ENCODE data around the gene SLC35F3.
"Not testable (repeated sequence)": the region's sequence is repeated elsewhere in the genome, so short reads cannot be mapped to it uniquely, and the experiment has no call there.

The SLC35F3 gene

GRCh38 chr1:234231893-234232276, 327.4 kb downstream of the SLC35F3 start:
- DNase-seq: no peak

GRCh38 chr1:234234199-234234598, 329.7 kb downstream of the SLC35F3 start:
- DNase-seq: no peak

DNA sequence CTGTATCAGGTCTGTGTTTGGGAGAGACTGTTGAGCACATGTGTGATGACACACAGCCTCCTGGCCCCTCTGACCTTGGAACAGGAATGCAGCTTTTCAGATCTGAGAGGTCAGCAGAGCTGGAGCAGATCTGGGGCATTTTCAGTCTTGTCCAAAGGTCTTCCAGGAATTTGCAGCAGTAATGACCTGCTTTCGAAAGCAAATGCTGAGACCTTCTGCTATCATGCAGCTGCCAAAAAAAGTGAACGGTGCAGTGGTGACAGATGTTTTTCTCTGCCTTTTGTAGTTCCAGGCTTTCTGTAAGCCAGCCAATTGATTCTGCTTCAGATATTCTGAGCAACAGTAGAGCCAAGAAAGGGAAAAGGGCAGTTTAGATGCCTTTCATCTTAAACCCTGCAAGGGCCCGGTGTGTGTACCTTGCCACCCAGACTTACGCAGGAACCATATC, 331.0 kb downstream of the SLC35F3 start:
- no peak for DNase-seq

GRCh38 chr1:234237393-234237792, 332.9 kb downstream of the SLC35F3 start:
- DNase-seq: no peak

DNA sequence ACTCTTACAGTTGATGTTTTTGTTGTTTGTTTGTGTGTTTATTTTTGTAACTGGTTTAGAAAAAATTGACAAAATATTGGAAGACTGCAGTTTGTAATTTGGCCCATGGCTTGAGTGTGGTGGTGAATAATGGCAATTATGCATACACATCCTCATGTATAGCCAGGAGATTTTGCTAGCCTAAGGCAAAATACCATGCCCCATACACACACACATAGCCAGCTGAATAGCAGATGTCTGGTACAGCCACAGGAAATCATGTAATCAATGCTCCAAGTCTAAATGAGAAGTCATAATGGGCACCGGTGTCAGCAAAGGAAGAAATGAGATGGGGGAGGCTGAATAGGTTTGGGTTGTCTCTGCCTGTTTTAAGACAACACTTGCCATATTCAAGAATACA, 333.6 kb downstream of the SLC35F3 start:
- no peak for DNase-seq

DNA sequence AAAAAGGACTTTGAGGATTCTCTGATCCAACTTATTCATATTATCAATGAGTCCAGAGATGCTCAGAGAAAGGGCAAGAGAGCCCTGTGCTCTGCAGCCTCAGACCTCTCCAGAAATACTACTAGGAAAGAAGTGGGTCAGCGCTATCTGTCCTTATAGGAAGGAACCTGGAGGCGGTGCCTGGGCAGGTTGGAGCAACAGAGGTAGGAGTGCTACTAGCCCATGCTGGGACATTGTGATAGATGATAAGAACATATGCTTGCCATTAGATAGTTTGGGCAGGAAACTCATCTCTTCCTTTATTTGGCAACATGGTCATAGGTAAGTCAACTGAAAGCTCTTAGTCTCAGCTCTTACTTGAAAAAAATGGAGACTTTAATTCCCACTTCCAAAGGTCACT, 335.0 kb downstream of the SLC35F3 start:
- no peak for DNase-seq

- no peak for DNase-seq
These were observed 335.5 kb downstream of the SLC35F3 start for GRCh38 chr1:234239936-234240335.

DNA sequence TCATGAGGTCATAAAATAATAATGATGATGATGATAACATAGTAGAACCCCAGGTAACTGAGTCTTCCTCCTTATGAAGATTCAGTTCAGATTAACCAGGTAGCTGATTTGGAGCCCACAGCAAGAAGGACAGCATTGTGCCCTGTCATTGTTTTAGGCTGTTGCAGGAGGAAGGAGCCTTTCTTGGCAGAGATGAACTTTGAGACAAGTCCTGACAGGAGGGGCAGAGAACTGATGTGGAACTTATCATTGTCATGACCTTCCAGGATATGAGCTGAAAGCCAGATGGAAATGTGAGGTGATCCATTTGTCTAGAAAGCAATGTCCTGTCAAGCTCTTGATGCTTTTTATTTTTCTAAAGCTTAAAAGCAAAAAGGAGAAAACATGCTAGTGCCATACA, 336.2 kb downstream of the SLC35F3 start:
- no peak for DNase-seq

- no peak for DNase-seq
These were observed 337.5 kb downstream of the SLC35F3 start for GRCh38 chr1:234241941-234242490.

- no peak for DNase-seq
These were observed 339.2 kb downstream of the SLC35F3 start for GRCh38 chr1:234243521-234244260.

DNA sequence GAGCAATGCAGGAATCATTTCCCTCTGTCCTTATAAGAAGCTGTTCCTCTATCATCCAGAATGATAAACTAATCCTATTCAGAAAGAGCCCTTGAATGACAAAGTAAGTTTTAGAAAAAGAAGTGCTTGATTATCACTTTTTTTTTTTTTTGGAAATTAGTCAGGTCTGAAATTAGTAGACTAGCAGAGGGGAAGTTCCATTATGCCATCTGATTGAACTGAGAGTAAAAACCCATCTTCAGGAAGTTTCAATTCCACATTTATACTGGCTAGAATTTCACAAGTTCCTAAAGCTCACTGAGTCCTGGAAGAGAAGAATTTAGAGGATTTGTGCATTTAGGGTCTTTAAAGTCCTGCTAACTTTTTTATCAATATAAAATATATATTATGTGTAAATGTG, 340.0 kb downstream of the SLC35F3 start:
- DNase-seq: no peak

- DNase-seq: no peak
These were observed 342.2 kb downstream of the SLC35F3 start for GRCh38 chr1:234246638-234247116.

- not testable (repeated sequence) for DNase-seq
These were observed 343.3 kb downstream of the SLC35F3 start for GRCh38 chr1:234247746-234248145.

DNA sequence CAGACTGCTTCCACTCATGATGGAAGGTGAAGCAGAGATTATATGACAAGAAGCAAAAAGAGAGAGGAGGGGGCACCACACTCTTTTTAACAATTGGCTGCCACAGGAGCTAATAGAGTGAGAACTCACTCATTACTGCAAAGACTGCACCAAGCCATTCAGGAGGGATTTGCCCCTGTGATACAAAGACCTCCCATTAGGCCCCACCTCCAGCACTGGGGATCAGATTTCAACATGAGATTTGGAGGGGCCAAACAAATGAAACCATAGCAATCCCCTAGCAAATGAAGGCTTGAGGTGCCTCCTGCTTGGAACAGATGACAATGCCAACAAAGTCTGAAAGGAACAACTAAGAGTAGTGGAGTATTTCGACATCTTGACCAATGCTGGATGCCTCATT, 346.3 kb downstream of the SLC35F3 start:
- no peak for DNase-seq

DNA sequence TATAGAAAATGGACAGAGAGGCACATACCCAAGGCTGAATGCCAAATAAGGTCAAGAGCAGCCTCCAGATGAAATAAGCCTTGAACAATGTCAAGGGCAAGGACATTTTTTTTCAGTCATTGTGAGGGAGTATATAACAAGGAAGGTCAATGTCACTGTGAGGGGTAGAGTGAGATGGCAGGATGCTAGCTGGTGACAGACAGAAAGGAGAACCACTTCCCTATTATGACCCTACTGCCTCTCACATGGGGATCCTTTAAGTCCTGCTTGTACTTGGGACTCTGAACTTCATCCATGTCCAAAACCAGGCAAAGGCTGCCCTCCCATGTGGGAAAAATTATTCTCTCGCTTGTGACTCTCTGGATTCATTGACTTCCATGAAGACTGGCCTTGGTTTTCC, 349.3 kb downstream of the SLC35F3 start:
- no peak for DNase-seq

DNA sequence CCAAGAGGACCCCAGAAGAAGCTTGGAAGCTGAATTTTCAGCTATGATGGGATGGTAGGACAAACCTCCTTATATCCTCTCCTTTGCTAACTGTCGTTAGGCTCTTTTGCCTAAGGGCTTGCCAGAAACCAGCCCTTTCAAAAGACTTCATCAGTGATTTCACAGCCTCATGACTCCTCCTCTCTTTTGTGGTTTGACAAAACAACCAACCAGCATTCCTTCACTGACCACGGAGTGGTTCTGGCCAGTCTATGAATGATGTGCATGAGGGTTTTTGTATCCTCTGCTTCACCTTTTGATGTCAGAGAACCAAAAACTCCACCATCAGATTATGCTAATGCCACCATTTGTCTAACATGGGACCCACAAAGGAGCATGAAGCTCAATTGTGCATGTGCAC, 351.9 kb downstream of the SLC35F3 start:
- DNase-seq: no peak

DNA sequence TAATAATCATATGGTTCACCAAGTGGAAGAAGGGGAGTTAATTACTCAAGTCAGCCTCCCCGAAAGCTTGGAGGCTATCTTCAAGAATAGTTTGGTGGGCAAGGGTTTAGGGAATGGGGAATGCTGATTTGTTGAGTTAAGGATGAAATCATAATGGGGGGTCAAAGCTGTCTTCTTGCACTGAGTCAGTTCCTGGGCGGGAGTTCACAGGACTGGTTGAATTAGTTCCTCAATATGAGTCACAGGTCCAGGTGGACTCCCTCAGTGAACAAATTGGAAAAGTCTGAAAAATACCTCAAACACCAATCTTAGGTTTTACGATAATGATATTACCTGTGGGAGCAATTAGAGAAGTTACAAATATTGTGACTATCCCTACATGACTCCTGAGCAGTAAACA, 353.6 kb downstream of the SLC35F3 start:
- DNase-seq: no peak

DNA sequence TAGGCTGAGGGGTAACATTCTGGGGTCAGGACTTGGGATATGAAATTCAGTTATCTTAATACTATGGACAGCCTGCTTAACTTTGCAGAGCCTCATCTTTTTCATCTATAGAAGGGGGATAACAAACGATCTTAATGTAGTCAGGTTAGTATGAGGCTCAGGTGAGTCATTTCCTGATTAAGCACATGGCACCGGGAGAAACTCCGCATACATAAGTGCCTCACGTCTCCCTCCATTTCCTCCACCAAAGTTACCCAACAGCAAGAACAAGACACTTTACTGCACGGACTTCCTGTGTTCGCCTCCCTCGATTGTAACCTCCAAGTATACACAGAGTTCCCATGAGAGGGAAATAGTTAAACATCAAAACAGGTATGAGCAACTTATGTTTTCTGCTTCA, 356.1 kb downstream of the SLC35F3 start:
- DNase-seq: no peak

- DNase-seq: no peak
These were observed 357.1 kb downstream of the SLC35F3 start for GRCh38 chr1:234261545-234261944.

DNA sequence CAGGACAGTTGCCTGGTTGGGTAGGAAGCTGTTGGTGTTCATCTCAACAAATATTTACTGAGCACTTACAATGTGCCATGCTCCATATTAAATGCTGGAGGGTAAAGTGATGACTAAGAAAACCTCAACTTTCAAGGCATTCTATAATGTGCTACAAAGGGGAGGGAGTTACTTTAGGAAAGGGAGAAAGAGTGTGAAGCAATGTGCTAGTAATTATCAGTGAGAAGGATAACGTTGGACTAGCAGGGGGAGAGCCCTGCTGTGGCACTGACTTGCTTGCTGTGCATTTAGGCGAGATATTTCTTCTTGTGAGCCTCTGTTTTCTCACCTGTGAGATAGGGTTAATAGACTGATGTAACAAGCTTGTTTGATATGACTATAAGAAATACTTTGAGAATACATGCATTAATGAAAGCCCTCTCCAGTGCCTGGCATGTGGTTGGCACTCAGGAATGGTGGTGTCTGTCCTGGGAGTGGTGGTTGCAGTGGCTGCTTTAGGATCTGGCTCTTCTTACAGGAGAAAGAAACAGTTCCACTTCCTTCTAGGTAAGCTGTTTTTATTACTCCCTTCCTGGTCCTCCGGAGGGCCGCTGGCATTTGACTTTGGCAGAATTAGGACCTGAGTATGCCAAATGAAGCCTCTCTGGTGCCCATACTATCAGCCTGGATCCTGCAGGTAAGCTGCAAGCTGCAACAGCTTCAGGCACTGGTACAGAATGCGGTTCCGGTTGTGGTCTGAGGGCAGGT, 357.7 kb downstream of the SLC35F3 start:
- no peak for DNase-seq

GRCh38 chr1:234262754-234263105, 358.3 kb downstream of the SLC35F3 start:
- DNase-seq: no peak

DNA sequence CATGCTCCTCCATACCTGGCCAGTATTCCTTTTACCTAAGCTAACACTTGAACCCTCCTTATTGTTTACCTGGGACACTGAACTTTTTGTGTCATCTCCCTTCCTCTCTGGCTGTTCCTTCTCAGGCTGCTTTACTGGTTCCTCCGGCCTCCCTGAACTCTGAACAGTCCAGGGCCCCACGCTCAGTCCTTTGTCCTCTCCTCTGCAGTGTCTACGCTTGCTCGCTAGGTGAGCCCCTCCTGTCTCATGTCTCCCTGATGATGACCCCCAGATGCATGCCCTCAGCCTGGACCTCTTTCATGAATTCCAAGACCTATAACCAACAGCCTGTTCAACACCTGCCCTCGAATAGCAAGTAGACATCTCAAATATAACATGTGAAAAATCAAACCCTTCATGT, 360.4 kb downstream of the SLC35F3 start:
- no peak for DNase-seq

DNA sequence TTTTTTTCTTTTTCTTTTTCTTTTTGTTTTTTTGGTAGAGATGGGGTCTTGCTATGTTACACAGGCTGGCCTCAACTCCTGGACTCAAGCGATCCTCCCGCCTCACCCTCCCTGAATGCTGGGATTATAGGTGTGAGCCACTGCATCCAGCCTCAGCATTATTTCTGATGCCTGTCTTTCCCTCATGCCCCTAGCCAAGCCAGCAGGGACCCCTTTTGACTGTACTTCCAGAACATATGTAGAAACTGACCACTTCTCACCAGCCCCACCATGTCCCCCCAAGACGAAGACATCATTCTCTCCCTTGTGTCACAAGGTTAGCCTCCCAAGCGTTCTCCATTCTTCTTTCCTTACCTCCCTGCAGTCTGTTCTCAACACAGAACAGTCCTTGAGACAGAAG, 360.8 kb downstream of the SLC35F3 start:
- DNase-seq: no peak

DNA sequence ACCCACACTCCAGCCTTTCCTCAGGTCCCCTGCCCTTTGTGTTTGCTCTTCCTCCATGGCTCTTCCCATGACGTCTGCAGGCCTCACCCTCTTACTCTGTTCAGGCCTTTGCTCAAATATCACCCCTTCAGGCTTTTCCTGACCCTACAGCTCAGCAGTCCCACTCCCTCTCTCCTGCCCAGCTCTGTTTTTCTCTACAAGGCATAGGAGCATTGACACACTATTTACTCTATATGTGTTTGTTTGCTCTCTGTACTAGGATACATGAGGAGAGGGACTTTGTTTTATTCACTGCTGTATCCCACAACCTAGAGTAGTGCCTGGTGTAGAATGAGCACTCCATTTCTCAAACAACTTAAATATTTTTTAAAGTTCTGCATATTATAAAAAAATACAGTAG, 361.4 kb downstream of the SLC35F3 start:
- DNase-seq: no peak

All from activated T-cell treated with anti-CD3 and anti-CD28 coated beads for 4 hours (primary cell).